HG03571 (cell line): ENCODE data around the gene GABRB3.

Experiments
- ATAC-seq: cut with Tn5 transposase; IDR thresholded peaks from one replicate; pipeline ENCODE4 v1.9.1; 2021; ENCODE audit not compliant: unreplicated experiment

The GABRB3 gene

GRCh38 chr15:26679927-26680326 is 92.9 kb downstream of the GABRB3 start:
- ATAC-seq, result no peak

- ATAC-seq, result no peak
These were observed 96.8 kb downstream of the GABRB3 start for GRCh38 chr15:26676115-26676514.

- ATAC-seq, result no peak
These were observed 98.4 kb downstream of the GABRB3 start for GRCh38 chr15:26674467-26674866.

GRCh38 chr15:26673445-26673844 is 99.4 kb downstream of the GABRB3 start:
- no peak for ATAC-seq

- ATAC-seq, result no peak
These were observed 102.8 kb downstream of the GABRB3 start for GRCh38 chr15:26670116-26670515.

GRCh38 chr15:26667222-26667988 is 105.5 kb downstream of the GABRB3 start:
- no peak for ATAC-seq

GRCh38 chr15:26665957-26666791 is 106.7 kb downstream of the GABRB3 start:
- no peak for ATAC-seq

GRCh38 chr15:26662283-26662682 is 110.6 kb downstream of the GABRB3 start:
- ATAC-seq, result no peak

GRCh38 chr15:26661748-26662147 is 111.1 kb downstream of the GABRB3 start:
- no peak for ATAC-seq

- no peak for ATAC-seq
These were observed 111.8 kb downstream of the GABRB3 start for GRCh38 chr15:26661107-26661506.

- no peak for ATAC-seq
These were observed 112.6 kb downstream of the GABRB3 start for GRCh38 chr15:26660241-26660640.

GRCh38 chr15:26658290-26658689 is 114.6 kb downstream of the GABRB3 start:
- ATAC-seq, result no peak

- no peak for ATAC-seq
These were observed 116.8 kb downstream of the GABRB3 start for GRCh38 chr15:26656080-26656479.

GRCh38 chr15:26651909-26652308 is 121.0 kb downstream of the GABRB3 start:
- no peak for ATAC-seq

- no peak for ATAC-seq
These were observed 124.2 kb downstream of the GABRB3 start for GRCh38 chr15:26648676-26649075.

- no peak for ATAC-seq
These were observed 127.9 kb downstream of the GABRB3 start for GRCh38 chr15:26644948-26645347.

- ATAC-seq, result no peak
These were observed 131.7 kb downstream of the GABRB3 start for GRCh38 chr15:26641144-26641543.

- ATAC-seq, result no peak
These were observed 132.3 kb downstream of the GABRB3 start for GRCh38 chr15:26640601-26641000.

- ATAC-seq, result no peak
These were observed 132.9 kb downstream of the GABRB3 start for GRCh38 chr15:26639966-26640365.

- no peak for ATAC-seq
These were observed 137.3 kb downstream of the GABRB3 start for GRCh38 chr15:26635614-26636013.

- no peak for ATAC-seq
These were observed 137.8 kb downstream of the GABRB3 start for GRCh38 chr15:26635105-26635504.

GRCh38 chr15:26634319-26634718 is 138.5 kb downstream of the GABRB3 start:
- no peak for ATAC-seq
